AG09309 (cell line): ENCODE measurements around the gene RFX6.

Source experiments
- DNase-seq: peaks from one replicate; pipeline ENCODE4 v3.0.0-alpha.2; 2010; ENCODE audit warnings: low read depth
- H3K4me3 ChIP-seq: 2 replicates; pipeline ENCODE4 v1.5.1; 2011; ENCODE audit warnings: mild to moderate bottlenecking, low read depth, low read length, moderate library complexity; ENCODE audit not compliant: control insufficient read depth
- CTCF ChIP-seq: IDR thresholded peaks from 2 replicates; pipeline ENCODE4 v1.5.1; 2011; ENCODE audit warnings: mild to moderate bottlenecking, low read depth, low read length, inconsistent platforms; ENCODE audit not compliant: insufficient read depth, control insufficient read depth; ENCODE audit errors: missing control alignments

RFX6 gene

GRCh38 chr6:116945809-116946208 lies 68.8 kb downstream of the RFX6 start:
- TF ChIP-seq CTCF: no peak
- H3K4me3 ChIP-seq: no peak overlapping the region
- DNase-seq: no peak

GRCh38 chr6:116948533-116949304 lies 71.7 kb downstream of the RFX6 start:
- no peak for DNase-seq
- TF ChIP-seq CTCF: no peak
- no peak overlapping the region for H3K4me3 ChIP-seq

GRCh38 chr6:116949964-116950363 lies 72.9 kb downstream of the RFX6 start:
- H3K4me3 ChIP-seq: no peak overlapping the region
- TF ChIP-seq CTCF: no peak
- DNase-seq: no peak

GRCh38 chr6:116954335-116954734 lies 77.3 kb downstream of the RFX6 start:
- H3K4me3 ChIP-seq: no peak overlapping the region
- TF ChIP-seq CTCF: no peak
- DNase-seq: no peak

- DNase-seq: no peak
- TF ChIP-seq CTCF: no peak
- H3K4me3 ChIP-seq: no peak overlapping the region
These were observed 77.9 kb downstream of the RFX6 start for GRCh38 chr6:116954938-116955337.

- no peak for DNase-seq
- no peak overlapping the region for H3K4me3 ChIP-seq
These were observed 78.7 kb downstream of the RFX6 start for GRCh38 chr6:116955773-116956172.

More at GRCh38 chr6:116955773-116956172, 78.7 kb downstream of the RFX6 start:
- TF ChIP-seq CTCF: no peak
